Hematopoietic multipotent progenitor cell treated with erythropoietin and hydrocortisone succinate and interleukin-3 and kit ligand, for 6 days (in vitro differentiated cells): ENCODE data around the gene LDLRAD4.

Source experiments
- DNase-seq: peaks from one replicate; pipeline ENCODE4 v3.0.0-alpha.2; 2015

LDLRAD4 gene

GRCh38 chr18:13440277-13441248 is 222.0 kb downstream of the LDLRAD4 start:
- DNase-seq: peak; percentile 24

GRCh38 chr18:13441736-13442135 is 223.2 kb downstream of the LDLRAD4 start:
- no peak for DNase-seq

GRCh38 chr18:13442451-13442850 is 223.9 kb downstream of the LDLRAD4 start:
- no peak for DNase-seq

GRCh38 chr18:13443552-13443951 is 225.0 kb downstream of the LDLRAD4 start:
- DNase-seq: no peak

GRCh38 chr18:13444430-13445240 is 226.1 kb downstream of the LDLRAD4 start:
- DNase-seq: no peak

GRCh38 chr18:13445241-13445897 is 226.8 kb downstream of the LDLRAD4 start:
- no peak for DNase-seq

- no peak for DNase-seq
Measured at GRCh38 chr18:13446024-13446423, 227.5 kb downstream of the LDLRAD4 start.

- no peak for DNase-seq
Measured at GRCh38 chr18:13446610-13447461, 228.3 kb downstream of the LDLRAD4 start.

GRCh38 chr18:13447621-13448334 is 229.2 kb downstream of the LDLRAD4 start:
- DNase-seq: no peak

- no peak for DNase-seq
Measured at GRCh38 chr18:13448335-13448795, 229.8 kb downstream of the LDLRAD4 start.

- DNase-seq: peak; percentile 27
Measured at GRCh38 chr18:13449651-13450050, 231.1 kb downstream of the LDLRAD4 start.

- no peak for DNase-seq
Measured at GRCh38 chr18:13450289-13451212, 232.0 kb downstream of the LDLRAD4 start.

GRCh38 chr18:13451213-13451540 is 232.6 kb downstream of the LDLRAD4 start:
- DNase-seq: no peak

- DNase-seq: peak; percentile 17
Measured at GRCh38 chr18:13451661-13452387, 233.3 kb downstream of the LDLRAD4 start.

GRCh38 chr18:13452388-13452811 is 233.8 kb downstream of the LDLRAD4 start:
- DNase-seq: no peak

- no peak for DNase-seq
Measured at GRCh38 chr18:13452871-13453680, 234.5 kb downstream of the LDLRAD4 start.

- DNase-seq: no peak
Measured at GRCh38 chr18:13453714-13454113, 235.2 kb downstream of the LDLRAD4 start.

GRCh38 chr18:13454363-13455150 is 236.0 kb downstream of the LDLRAD4 start:
- no peak for DNase-seq
